H1 (cell line): ENCODE results near the gene POLD1. TPM values are rescaled to one million over a fixed set of nuclear protein-coding genes. Genes with fewer than 3 reads are reported as not detected.

Experiments used
- CTCF ChIA-PET: fragments of 300-600 bp; sonication (Branson Sonifier 250); formaldehyde crosslinking; loops from one replicate; lab custom pipeline; 2021; ENCODE audit not compliant: partially characterized antibody; lab: Charles Lee
- POLR2A ChIA-PET: fragments of 300-600 bp; sonication (Branson Sonifier 250); formaldehyde crosslinking; loops from one replicate; lab custom pipeline; 2021; ENCODE audit warnings: inconsistent platforms; ENCODE audit not compliant: partially characterized antibody; lab: Charles Lee
- DNase-seq, 2 experiments: peaks; one replicate each; pipeline versions ENCODE4 v3.0.0 to v3.0.0-alpha.2; 2010 to 2022; ENCODE audit warnings: low spot score in 2 of 2, low read depth in 1 of 2, mixed read lengths in 1 of 2
- FAIRE-seq: peaks from 2 replicates; lab custom pipeline; 2011; peaks lifted over from hg19 to GRCh38; lab: Jason Lieb, UNC
- H2AFZ ChIP-seq: 2 replicates; pipeline ENCODE4 v1.8.1; 2012; ENCODE audit warnings: low read length, inconsistent platforms
- H2AK5ac ChIP-seq: 2 replicates; pipeline ENCODE4 v1.6.1; 2013; ENCODE audit warnings: low read depth, low read length
- H2BK120ac ChIP-seq: replicated peaks from 2 replicates; pipeline ENCODE3; 2013; ENCODE audit warnings: low read depth, low read length, inconsistent platforms
- H2BK12ac ChIP-seq: 2 replicates; pipeline ENCODE4 v1.6.1; 2013; ENCODE audit warnings: low read depth, low read length
- H2BK15ac ChIP-seq: 2 replicates; pipeline ENCODE4 v1.6.1; 2013; ENCODE audit warnings: low read length
- H2BK20ac ChIP-seq: 2 replicates; pipeline ENCODE4 v1.6.1; 2013; ENCODE audit warnings: low read length
- H2BK5ac ChIP-seq: 2 replicates; pipeline ENCODE4 v1.6.1; 2013; ENCODE audit warnings: low read depth, low read length
- H3K14ac ChIP-seq: 2 replicates; pipeline ENCODE4 v1.6.1; 2013; ENCODE audit warnings: inconsistent platforms; ENCODE audit not compliant: insufficient read length
- H3K18ac ChIP-seq: 2 replicates; pipeline ENCODE4 v1.6.1; 2013; ENCODE audit warnings: low read length; ENCODE audit errors: extremely low read depth
- H3K23ac ChIP-seq: 2 replicates; pipeline ENCODE4 v1.6.1; 2013; ENCODE audit warnings: inconsistent platforms; ENCODE audit not compliant: insufficient read length
- H3K23me2 ChIP-seq: 2 replicates; pipeline ENCODE4 v1.6.1; 2013; ENCODE audit warnings: low read depth, low read length
- H3K27ac ChIP-seq: 2 replicates; pipeline ENCODE4 v1.6.1; 2011; ENCODE audit warnings: low read depth, low read length, inconsistent platforms
- H3K27me3 ChIP-seq, 4 experiments: replicated peaks in 1 of 4; 1 replicate in 1 of 4; 2 replicates in 3 of 4; pipeline versions ENCODE4 v1.6.1 to v1.8.1; 2011 to 2013; ENCODE audit warnings: low read length in 3 of 4, mild to moderate bottlenecking in 3 of 4, inconsistent platforms in 2 of 4, mixed read lengths in 2 of 4, moderate library complexity in 1 of 4; ENCODE audit not compliant: control insufficient read depth in 3 of 4, insufficient read depth in 3 of 4; ENCODE audit errors: extremely low read depth in 1 of 4
- H3K36me3 ChIP-seq, 4 experiments: 2 replicates each; pipeline versions ENCODE4 v1.6.1 to v1.8.1; 2011 to 2013; ENCODE audit warnings: mild to moderate bottlenecking in 4 of 4, low read length in 3 of 4, moderate library complexity in 2 of 4, control low read depth in 1 of 4, inconsistent platforms in 1 of 4; ENCODE audit not compliant: insufficient read depth in 4 of 4, control insufficient read depth in 2 of 4
- H3K4ac ChIP-seq: replicated peaks from 2 replicates; pipeline ENCODE3; 2013; ENCODE audit warnings: low read length, low read depth, mixed read lengths, inconsistent platforms; ENCODE audit not compliant: insufficient read length
- H3K4me1 ChIP-seq, 4 experiments: replicated peaks in 1 of 4; 1 replicate in 1 of 4; 2 replicates in 3 of 4; pipeline versions ENCODE4 v1.6.1 to v1.8.1; 2011 to 2013; ENCODE audit warnings: low read length in 3 of 4, inconsistent platforms in 2 of 4, mixed read lengths in 1 of 4; ENCODE audit not compliant: insufficient read depth in 4 of 4, control insufficient read depth in 3 of 4
- H3K4me2 ChIP-seq, 2 experiments: 2 replicates each; pipeline versions ENCODE4 v1.6.1 to v1.8.1; 2011 to 2013; ENCODE audit warnings: low read depth in 2 of 2, low read length in 2 of 2, control low read depth in 1 of 2, inconsistent platforms in 1 of 2, mild to moderate bottlenecking in 1 of 2; ENCODE audit not compliant: insufficient read depth in 1 of 2
- H3K4me3 ChIP-seq, 4 experiments: fragments of 200-600, 300-600 bp in 1 of 4; sonication (generic), shearing (Covaris generic), sonication (Bioruptor Twin) in 1 of 4; 2 replicates each; pipeline versions ENCODE4 v1.5.1 to v1.8.1; 2011 to 2016; ENCODE audit warnings: low read length in 4 of 4, low read depth in 3 of 4, control low read depth in 2 of 4, inconsistent platforms in 2 of 4, mild to moderate bottlenecking in 2 of 4, mixed read lengths in 1 of 4, moderate library complexity in 1 of 4; ENCODE audit not compliant: insufficient read depth in 2 of 4; ENCODE audit errors: extremely low read depth in 1 of 4
- H3K56ac ChIP-seq: replicated peaks from 2 replicates; pipeline ENCODE3; 2013; ENCODE audit warnings: low read depth, mild to moderate bottlenecking, mixed read lengths, low read length, inconsistent platforms; ENCODE audit not compliant: insufficient read length
- H3K79me1 ChIP-seq: 2 replicates; pipeline ENCODE4 v1.6.1; 2013; ENCODE audit warnings: low read depth, low read length, control low read depth
- H3K79me2 ChIP-seq, 2 experiments: 2 replicates each; pipeline versions ENCODE4 v1.6.1 to v1.8.1; 2012 to 2013; ENCODE audit warnings: low read length in 2 of 2, mild to moderate bottlenecking in 2 of 2, inconsistent platforms in 1 of 2; ENCODE audit not compliant: insufficient read depth in 2 of 2, control insufficient read depth in 1 of 2
- H3K9ac ChIP-seq, 4 experiments: replicated peaks in 1 of 4; 1 replicate in 1 of 4; 2 replicates in 3 of 4; pipeline versions ENCODE4 v1.6.1 to v1.8.1; 2011 to 2013; ENCODE audit warnings: low read depth in 3 of 4, low read length in 3 of 4, control low read depth in 2 of 4, mild to moderate bottlenecking in 2 of 4, moderate library complexity in 2 of 4, inconsistent platforms in 1 of 4; ENCODE audit errors: extremely low read depth in 1 of 4
- H3K9me3 ChIP-seq, 2 experiments: 2 replicates each; pipeline versions ENCODE4 v1.6.1 to v1.8.1; 2012 to 2013; ENCODE audit warnings: mild to moderate bottlenecking in 2 of 2, moderate library complexity in 2 of 2, control low read depth in 1 of 2, inconsistent platforms in 1 of 2, low read depth in 1 of 2, low read length in 1 of 2, mixed read lengths in 1 of 2; ENCODE audit not compliant: insufficient read depth in 2 of 2
- H4K20me1 ChIP-seq, 2 experiments: replicated peaks in 1 of 2; 2 replicates each; pipeline versions ENCODE3 to v1.8.1; 2011 to 2013; ENCODE audit warnings: inconsistent platforms in 2 of 2, low read length in 2 of 2, mild to moderate bottlenecking in 1 of 2; ENCODE audit not compliant: insufficient read depth in 2 of 2, control insufficient read depth in 1 of 2
- H4K5ac ChIP-seq: 2 replicates; pipeline ENCODE4 v1.6.1; 2013; ENCODE audit warnings: low read length, low read depth, mixed read lengths, inconsistent platforms; ENCODE audit not compliant: insufficient read length
- H4K8ac ChIP-seq: 2 replicates; pipeline ENCODE4 v1.8.0; 2013; ENCODE audit warnings: mild to moderate bottlenecking, moderate library complexity, low read length, inconsistent platforms; ENCODE audit not compliant: insufficient read depth; ENCODE audit errors: extremely low read depth
- H4K91ac ChIP-seq: replicated peaks from 2 replicates; pipeline ENCODE3; 2013; ENCODE audit warnings: low read length, mixed read lengths, inconsistent platforms; ENCODE audit not compliant: insufficient read length
- BCL11A ChIP-seq, 2 experiments: IDR thresholded peaks; one replicate each; pipeline ENCODE4 v1.6.1; 2011; ENCODE audit warnings: low read depth in 2 of 2, low read length in 2 of 2, mild to moderate bottlenecking in 2 of 2
- BRCA1 ChIP-seq: IDR thresholded peaks from 2 replicates; pipeline ENCODE4 v1.6.1; 2012; ENCODE audit warnings: low read depth, low read length, improper control_type of control experiment
- CTBP2 ChIP-seq: IDR thresholded peaks from 2 replicates; pipeline ENCODE4 v1.7.0; 2011; ENCODE audit warnings: borderline replicate concordance, mild to moderate bottlenecking, moderate library complexity, mixed read lengths, low read length; ENCODE audit not compliant: insufficient read depth, insufficient read length
- EZH2 ChIP-seq: fragments of 200-600 bp; sonication (generic); IDR thresholded peaks from 2 replicates; pipeline ENCODE4 v1.7.1; 2012; ENCODE audit warnings: low read depth, mild to moderate bottlenecking, moderate library complexity, low read length, inconsistent platforms; ENCODE audit not compliant: severe bottlenecking
- NANOG ChIP-seq: IDR thresholded peaks from 2 replicates; pipeline ENCODE4 v1.6.1; 2011; ENCODE audit warnings: low read length, low read depth, mild to moderate bottlenecking, inconsistent platforms; ENCODE audit not compliant: insufficient read depth, poor library complexity, severe bottlenecking
- POU5F1 ChIP-seq: IDR thresholded peaks from 2 replicates; pipeline ENCODE4 v1.6.1; 2011; ENCODE audit warnings: low read depth, mild to moderate bottlenecking, low read length, moderate library complexity
- RAD21 ChIP-seq, 2 experiments: IDR thresholded peaks in 1 of 2; conservative IDR thresholded peaks in 1 of 2; 2 replicates each; pipeline ENCODE4 v1.6.1; 2011; ENCODE audit warnings: low read depth in 2 of 2, low read length in 2 of 2, improper control_type of control experiment in 1 of 2, inconsistent platforms in 1 of 2, mild to moderate bottlenecking in 1 of 2, moderate library complexity in 1 of 2
- SP4 ChIP-seq: IDR thresholded peaks from 2 replicates; pipeline ENCODE4 v1.6.1; 2012; ENCODE audit warnings: low read length, inconsistent platforms
- TAF1 ChIP-seq: IDR thresholded peaks from 2 replicates; pipeline ENCODE4 v1.6.1; 2011; ENCODE audit warnings: mild to moderate bottlenecking, low read depth, low read length
- WGBS, 2 experiments: shearing (Covaris generic) in 1 of 2; methylation state at CpG; one replicate each; pipeline versions ENCODE4 v1.1.6 to v1.1.7; 2013 to 2015; ENCODE audit warnings: low lambda C conversion rate in 2 of 2, mixed read lengths in 2 of 2, inconsistent platforms in 1 of 2, low coverage in 1 of 2, missing lambda C conversion rate in 1 of 2; ENCODE audit not compliant: insufficient replicate concordance in 2 of 2, insufficient coverage in 1 of 2, insufficient read length in 1 of 2; ENCODE audit errors: extremely low coverage in 1 of 2, missing lambda C conversion rate in 1 of 2; 5-methylcytosine and 5-hydroxymethylcytosine counted together
- polyA plus RNA-seq, 7 experiments: library from polyadenylated mRNA; depleted of rRNA in 3 of 7; stranded (reverse) in 5 of 7; unstranded in 2 of 7; fragments of >200 nt in 5 of 7; fragments of 200-250 nt in 2 of 7; gene quantifications; 1 replicate in 5 of 7; 2 replicates in 1 of 7; 4 replicates in 1 of 7; pipeline versions ENCODE4 v1.2.1 to v1.2.3, GENCODE V29; 2011 to 2013; ENCODE audit warnings: missing spikeins in 2 of 7, mixed read lengths in 2 of 7
- total RNA-seq: library from RNA; stranded (reverse); fragmentation: NEBNext Ultra II Directional; extraction: Animal tissue kit (Norgen Biotek cat#: 25700); gene quantifications from 2 replicates; pipeline ENCODE4 v1.2.1, GENCODE V29; 2021

The POLD1 gene
- total and polyA plus RNA-seq, 2 of the 8 experiments (the other 6 are each of a cell fraction or from before 2014, with no cell fraction given), result 141 to 142 TPM

DNA sequence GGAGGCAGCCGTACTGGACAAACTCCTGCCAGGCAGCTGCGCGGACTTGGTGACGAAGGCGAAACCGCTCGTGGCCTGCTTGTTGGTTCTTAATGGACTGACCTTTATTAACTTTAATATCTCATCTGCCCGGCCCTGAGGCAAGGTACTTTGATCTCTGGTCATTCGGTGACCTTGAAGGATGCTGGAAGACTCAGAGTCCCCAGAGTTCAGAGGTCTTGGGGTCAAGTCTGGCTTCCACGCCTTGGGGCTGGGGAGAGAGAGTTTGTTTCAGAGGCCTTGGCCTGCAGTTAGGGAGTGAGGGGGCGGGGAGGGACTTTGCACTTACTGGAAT is 82.5 kb downstream of the POLD1 start:
- FAIRE-seq, result no peak
- no peak overlapping the region for H2BK15ac ChIP-seq
- 77% methylated on average over 11 of the region's 11 CpGs; no CpG with 5 or more reads in 1 of the 2 experiments for WGBS, 2 experiments
- no peak overlapping the region for H3K14ac ChIP-seq
- H3K4ac ChIP-seq, result no peak overlapping the region
- H3K23ac ChIP-seq, result no peak overlapping the region
- 0 out of 2 replicates have a peak overlapping the region, but pooled peaks have one; percentile 63 for H2BK5ac ChIP-seq
- H3K4me3 ChIP-seq, result no peak overlapping the region
- ChIA-PET POLR2A (interaction anchor here (1.1 to 2.0 kb wide), 6 partner anchors 9 to 90 kb away, joined by 3 to 8 read pairs (median 4); partner anchors contain the start of genes EMC10, NR1H2 and POLD1), CTCF (interaction anchor here (0.6 to 4.0 kb wide), 18 partner anchors 8 to 1774 kb away, joined by 3 to 19 read pairs (median 7); no protein-coding TSS in a partner anchor)
- no peak for DNase-seq
- no peak for TF ChIP-seq BCL11A (IDR thresholded peaks at IDR 0.05; ENCODE audit: low read depth in 2 of 2, low read length in 2 of 2)
- TF ChIP-seq RAD21 (IDR thresholded peaks at IDR 0.05 in 1 of 2, conservative IDR thresholded peaks at IDR 0.05 in 1 of 2; ENCODE audit: low read depth in 2 of 2, low read length in 2 of 2), result no peak
- TF ChIP-seq SP4, result no peak
- TF ChIP-seq POU5F1, result no peak
- TF ChIP-seq TAF1, result no peak
- TF ChIP-seq BRCA1, result no peak
- no peak for TF ChIP-seq CTBP2
- no peak for TF ChIP-seq NANOG
- no peak for TF ChIP-seq EZH2
- H3K36me3 ChIP-seq, result no peaks in the 10 kb centered on the region
- H4K91ac ChIP-seq, result no peak overlapping the region
- no peaks in the 10 kb centered on the region for H3K79me1 ChIP-seq
- no peak overlapping the region for H3K9ac ChIP-seq
- H3K79me2 ChIP-seq, result no peaks in the 10 kb centered on the region
- H3K23me2 ChIP-seq, result no peaks in the 10 kb centered on the region
- no peaks in the 10 kb centered on the region; a peak in 1 of 7 replicates for H3K27me3 ChIP-seq
- H4K20me1 ChIP-seq, result no peaks in the 10 kb centered on the region
- H4K8ac ChIP-seq, result peak overlapping the region; percentile 85; the same call in 1 of the 2 replicates
- H2BK12ac ChIP-seq, result peak overlapping the region; percentile 87; the same call in 1 of the 2 replicates
- no peak overlapping the region for H3K27ac ChIP-seq
- H3K56ac ChIP-seq, result no peak overlapping the region
- H4K5ac ChIP-seq, result no peak overlapping the region
- H2AFZ ChIP-seq, result no peak overlapping the region
- peaks cover 0 to 8% (median 4%) of the 10 kb centered on the region in 4 experiments; a peak in 5 of 7 replicates for H3K4me1 ChIP-seq
- no peak overlapping the region for H3K4me2 ChIP-seq
- no peak overlapping the region for H2AK5ac ChIP-seq
- H3K18ac ChIP-seq, result no peak overlapping the region
- no peak overlapping the region for H2BK120ac ChIP-seq
- peak overlapping the region; percentile 72; the same call in 1 of the 2 replicates for H2BK20ac ChIP-seq
- no peaks in the 10 kb centered on the region for H3K9me3 ChIP-seq
